ENCODE data around the gene FHAD1.
"Not testable (repeated sequence)": the region's sequence is repeated elsewhere in the genome, so short reads cannot be mapped to it uniquely, and the experiment has no call there.

Gene FHAD1

DNA sequence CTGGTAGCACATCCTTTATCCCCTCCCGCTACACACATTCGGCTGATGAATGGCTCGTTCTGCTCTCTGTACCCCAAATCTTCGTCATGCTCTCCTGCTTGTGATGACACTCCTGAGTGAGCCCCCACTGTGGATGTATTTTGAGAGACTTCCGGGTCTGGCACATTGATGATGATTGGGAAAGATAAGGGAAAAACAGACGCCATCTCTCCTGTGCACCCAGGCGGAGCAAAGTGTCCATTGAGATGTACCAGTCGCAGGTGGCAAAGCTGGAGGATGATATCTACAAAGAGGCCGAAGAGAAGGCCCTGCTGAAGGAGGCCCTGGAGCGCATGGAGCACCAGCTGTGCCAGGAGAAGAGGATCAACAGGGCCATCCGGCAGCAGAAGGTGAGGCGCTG lies 134.8 kb downstream of the FHAD1 start:
- no peak for DNase-seq

DNA sequence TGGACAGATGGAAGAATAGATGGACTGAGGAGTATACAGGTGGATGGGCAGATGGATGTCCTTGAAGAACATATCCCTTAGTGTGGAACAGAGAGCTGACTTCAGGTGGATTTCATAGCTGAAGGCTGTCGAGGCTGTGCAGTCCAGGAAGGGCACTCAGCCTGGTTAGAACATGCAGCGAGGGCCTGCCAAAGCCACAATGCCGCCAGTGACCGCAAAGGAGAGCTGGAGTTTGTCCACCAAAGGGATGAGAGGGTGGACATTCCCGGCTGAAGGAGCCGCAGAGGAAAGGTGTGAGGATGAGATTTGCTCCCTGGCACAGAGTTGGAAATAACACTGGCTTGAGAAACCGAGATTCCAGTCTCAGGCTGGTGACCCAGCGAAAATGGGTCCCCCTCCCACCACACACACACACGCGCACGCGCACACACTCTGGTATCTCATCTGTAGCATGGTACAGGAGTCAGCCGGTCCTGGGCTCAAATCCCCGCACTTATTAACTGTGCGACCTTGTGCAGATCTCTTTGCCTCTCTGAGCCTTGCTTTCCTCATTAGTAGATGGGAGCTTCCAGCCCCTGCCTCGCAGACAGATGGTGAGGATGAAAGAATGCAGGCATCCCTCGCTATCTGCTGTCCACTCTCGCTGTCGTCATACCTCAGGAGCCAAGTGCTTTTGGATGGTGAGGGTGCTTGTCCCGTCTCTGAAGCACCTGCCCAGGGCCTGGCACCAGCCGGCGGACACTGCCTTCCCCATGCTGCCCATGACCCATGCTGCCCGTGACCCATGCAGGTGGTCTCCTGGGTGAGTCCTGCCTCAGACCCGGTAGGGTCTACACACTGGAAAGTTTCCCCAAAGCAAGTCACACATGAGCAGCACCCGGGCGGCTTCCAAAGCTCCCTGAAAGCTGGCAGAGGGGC lies 135.8 kb downstream of the FHAD1 start:
- DNase-seq, result no peak

DNA sequence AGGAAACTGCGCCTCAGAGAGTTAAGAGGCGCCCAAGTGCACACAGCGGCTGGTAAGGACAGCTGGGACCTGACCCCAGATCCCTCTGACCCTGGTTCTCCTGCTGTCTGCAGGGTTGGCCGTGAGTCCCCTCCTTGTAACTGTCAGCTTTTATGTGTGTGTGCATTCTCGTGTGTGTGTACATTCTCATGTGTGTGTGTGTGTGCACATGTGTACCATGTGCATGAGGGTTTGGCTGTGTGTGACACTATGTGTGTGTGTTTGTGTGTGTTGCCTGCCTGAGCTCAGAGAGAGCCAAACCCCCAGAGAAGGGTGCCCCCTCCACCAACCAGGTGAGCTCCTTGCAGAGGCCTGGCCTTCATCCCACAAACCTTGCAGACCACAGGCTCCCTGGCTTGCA lies 136.8 kb downstream of the FHAD1 start:
- DNase-seq, result no peak

DNA sequence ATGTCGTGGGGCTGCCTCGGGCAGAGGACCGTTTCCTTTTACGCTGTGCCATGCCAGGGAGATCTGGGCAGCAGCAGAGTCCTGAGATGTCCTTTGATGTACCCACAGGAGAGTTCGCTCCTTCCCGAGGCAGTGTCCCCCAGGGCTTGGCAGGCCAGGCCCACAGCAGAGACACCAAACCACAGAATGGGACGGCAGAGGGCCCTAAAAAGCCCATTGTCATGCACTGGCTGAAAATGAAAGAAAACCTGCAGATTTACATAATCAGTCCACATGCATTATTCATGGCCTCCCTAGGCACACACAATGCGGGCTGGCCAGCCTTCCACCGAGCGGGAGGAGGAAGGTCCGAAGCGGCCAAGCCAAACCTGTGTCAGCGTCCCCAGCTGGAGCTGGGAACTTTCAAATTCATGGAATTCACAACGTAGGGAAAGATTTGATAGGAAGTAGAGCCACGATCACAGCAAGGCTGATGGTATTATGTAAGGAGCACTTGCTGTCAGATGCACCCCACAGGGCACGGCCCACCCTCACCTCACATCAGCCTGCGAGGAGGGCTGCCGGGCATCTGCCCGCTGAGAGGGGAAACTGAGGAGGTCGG lies 137.4 kb downstream of the FHAD1 start:
- DNase-seq, result no peak

DNA sequence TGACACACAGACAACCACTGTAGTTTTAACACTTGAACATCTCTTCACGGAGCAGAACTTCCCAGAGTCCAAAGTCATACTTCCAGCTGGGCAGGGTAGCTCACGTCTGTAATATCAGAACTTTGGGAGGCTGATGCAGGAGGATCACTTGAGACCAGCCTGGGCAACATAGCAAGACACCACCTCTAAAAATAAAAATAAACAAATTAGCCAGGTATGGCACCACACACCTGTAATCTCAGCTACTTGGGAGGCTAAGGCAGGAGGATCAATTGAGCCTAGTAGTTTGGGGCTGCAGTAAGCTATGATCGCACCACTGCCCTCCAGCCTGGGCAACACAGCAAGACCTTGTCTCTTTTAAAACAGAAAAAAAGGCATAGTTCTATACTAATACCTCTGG lies 138.4 kb downstream of the FHAD1 start:
- no peak for DNase-seq

DNA sequence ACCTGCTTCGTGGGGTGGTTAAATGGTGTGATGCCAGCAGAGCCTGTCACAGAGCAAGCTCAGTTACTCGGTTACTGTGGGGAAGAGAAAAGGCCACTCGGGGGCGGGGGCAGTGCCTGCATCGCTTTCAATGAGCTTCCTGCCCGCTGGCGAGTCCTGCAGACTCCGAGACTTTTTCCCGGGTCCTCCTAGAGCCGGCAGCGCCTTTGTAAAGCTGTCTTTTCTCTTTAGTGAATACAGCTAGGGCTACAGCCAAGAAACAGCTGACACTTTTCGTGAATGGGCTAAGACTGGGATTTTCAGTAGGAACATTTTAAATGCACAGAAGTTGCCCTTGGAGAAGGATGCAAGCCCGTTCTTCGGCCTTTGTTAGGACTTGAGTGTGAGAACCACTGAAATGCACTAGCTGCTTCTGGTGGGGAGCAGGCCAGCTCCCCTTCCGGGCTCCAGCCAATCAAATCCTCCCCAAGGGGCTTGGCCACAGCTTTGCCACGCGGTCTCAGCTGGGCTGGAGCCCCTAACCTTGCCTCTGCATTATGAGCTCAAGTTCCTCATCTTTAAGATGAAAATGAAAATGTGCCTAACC lies 139.2 kb downstream of the FHAD1 start:
- DNase-seq, result no peak

DNA sequence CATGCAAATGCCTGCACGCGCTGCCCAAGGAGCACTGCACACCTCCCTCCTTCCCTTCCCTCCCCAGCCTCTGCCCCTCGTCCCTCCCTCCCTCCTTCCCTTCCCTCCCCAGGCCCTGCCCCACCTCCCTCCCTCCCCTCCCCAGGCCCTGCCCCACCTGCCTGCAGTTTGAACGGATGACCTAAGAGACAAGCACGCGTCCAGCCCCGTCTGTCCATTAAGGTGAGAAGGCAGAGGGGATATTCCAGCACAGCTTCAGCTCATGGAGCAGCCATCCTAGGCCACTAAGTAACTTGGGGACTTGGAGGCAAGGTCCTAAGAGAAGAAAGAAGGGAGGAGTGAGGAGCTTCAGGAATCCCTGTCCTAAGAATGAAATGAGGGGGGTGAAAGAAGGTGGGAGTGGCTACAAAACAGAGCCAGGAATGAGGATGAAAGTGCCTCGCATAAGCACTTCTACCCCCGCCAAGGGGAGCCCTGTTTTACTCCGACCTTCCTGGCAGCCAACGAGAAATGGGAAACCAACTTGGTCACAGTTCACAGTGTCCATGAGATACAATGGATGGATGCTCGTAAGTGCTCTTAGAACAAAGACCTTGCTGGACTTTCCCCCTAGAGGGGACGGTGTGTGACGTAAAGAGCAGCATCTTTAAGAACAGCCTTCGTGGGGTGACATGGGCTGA lies 141.3 kb downstream of the FHAD1 start:
- DNase-seq, result no peak

DNA sequence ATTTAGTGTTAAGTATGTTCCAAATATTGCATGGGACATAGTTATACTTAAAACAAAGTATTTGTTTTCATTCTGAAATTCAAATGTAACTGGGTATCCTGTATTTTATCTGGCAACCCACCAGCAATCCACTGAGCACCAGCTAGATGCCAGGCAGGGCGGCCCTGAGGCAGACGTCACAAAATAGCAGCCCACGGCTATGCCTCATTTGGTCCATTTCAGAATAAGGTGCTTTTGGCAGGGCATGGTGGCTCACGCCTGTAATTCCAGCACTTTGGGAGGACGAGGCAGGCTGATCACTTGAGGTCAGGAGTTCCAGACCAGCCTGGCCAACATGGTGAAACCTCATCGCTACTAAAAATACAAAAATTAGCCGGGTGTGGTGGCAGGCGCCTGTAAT lies 142.8 kb downstream of the FHAD1 start:
- DNase-seq, result not testable (repeated sequence)

DNA sequence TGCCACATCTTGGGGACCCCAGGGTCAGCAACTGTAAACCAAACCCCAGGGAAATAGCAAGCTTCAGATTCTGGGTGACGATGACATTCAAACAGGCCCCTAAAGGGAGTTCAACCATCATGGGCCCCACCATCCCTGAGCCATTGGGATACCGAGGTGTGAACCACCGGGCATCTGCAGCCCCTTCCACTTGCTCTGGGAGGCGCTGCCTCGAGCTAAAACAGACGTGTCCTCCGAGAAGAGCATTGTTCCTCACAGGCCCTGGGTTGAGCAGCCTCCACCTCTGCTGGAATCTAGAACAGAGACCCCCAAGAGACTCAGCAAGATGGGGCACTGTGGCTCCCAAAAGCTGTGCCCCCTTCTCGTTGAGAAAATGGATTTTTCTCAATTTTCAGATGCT lies 143.6 kb downstream of the FHAD1 start:
- DNase-seq, result no peak

DNA sequence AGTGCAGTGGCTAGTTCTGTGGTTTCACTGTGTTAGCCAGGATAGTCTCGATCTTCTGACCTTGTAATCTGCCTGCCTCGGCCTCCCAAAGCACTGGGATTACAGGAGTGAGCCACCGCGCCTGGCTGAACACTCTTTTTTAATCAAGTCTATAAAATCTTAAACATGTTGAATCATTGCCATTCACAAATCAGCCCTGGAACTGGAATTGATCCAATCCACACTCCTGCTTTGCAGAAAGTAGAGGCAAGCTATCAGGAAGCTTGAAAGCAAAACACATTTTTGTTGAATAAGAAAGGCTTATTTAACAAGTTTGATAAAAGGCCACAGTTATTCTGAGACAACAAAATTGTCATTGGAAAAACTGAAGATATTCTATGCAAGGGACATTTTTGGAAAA lies 144.3 kb downstream of the FHAD1 start:
- no peak for DNase-seq

DNA sequence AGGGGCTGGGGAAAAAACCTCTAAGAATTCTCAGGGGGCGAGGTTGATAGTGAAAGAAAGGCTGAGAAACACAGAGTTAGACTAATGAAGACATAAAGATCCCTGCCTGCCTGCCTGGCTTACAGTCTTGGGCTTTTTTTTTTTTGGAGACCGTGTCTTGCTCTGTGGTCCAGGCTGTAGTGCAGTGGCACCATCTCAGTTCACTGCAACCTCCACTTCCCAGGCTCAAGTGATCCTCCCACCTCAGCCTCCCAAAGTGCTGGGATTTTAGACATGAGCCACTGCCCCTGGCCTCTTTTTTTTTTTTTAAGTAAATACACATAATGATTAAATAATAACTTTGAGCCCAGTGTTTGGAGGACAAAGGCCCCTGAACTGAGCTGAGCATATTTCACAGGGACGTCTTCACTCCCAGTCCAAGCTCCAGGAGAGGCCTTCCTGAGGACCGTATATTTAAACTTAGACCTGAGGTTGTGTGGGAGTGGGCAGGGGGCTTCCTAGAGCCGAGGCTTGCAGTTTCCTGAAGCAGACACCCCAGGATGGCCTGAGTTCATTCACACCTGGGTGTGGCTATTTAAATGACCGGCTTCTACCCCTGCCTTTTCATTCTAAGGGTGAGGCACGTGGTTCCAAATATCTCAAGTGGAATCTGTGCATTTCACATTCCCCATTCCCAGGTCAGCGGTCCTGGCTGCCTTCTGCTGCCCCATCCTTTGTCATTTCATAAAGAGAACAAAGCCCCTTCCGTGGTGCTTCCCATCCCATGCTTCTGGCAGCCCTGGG lies 146.6 kb downstream of the FHAD1 start:
- no peak for DNase-seq

DNA sequence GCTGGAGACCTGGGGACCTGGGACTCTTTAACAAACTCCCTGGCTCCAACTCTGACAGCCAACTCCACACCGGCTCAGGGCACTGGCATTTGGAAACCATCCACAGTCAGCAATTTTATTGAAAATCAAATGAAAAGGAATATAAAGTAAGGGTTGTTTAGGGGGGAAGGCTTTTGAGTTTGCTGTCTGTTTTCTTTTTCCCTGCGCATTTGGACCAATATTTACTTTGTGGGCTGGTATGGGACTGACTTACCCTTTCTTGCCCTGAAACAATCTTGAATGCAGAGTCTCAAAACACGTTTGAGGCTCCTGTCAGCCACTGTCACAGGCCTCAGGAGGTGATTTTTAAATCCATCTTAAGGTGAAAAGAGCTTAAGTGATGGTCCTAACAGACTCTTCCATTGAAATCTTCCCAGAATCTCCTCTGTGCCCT lies 147.3 kb downstream of the FHAD1 start:
- DNase-seq, result no peak

DNA sequence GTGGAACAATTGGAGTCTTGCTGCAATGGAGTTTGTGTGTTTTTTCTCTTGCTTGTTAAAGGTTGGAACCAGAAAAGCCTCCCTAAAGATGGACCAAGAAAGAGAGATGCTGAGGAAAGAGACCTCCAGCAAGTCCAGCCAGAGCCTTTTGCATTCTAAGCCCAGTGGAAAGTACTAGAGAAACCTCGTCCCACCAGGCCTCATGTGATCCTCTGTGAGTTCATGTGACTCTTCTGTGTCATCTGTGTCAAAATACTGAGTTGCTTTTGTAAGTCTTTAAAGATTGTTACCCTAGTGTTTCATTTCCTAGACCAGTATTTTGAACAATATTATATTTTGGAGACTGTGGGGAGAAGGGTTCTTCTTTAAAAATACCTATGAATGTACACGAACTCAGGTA lies 150.2 kb downstream of the FHAD1 start:
- DNase-seq, result no peak

DNA sequence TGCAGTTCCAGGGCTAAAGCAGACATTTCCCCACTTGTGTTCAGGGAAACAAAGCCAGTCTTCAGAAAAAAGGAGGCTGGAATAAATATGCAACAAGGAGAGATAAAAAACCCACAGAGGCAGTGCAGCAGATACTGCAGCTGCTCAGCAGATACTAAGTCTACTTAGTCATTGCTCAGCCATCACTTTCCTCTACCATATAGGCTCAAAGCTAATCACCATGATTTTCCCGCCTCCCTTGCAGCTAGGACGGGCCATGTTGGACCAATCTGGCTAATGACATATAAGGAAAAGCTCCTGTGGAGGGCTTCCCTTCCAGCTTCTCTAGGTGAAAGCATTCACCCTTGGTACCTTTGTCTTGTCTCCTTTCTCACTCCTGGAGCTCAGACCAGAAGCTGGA lies 152.7 kb downstream of the FHAD1 start:
- no peak for DNase-seq

DNA sequence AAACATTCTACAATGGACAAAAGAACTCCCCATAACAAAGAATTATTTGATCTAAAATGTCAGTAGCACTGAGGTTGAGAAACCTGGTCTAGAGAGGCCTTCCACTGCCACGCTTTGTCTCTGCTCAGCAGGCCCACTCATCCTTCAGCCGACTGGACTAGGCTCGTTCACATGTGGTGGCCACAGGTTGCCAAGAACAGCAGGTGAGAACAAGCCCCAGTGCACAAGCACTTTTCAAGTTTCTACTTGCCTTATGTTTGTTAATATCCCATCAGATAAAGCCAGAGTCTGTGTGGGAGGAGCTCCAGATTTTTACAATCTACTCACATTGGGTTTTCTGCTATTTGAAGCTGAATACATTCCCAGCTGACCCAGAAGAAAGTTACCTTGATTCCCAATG lies 153.6 kb downstream of the FHAD1 start:
- no peak for DNase-seq

DNA sequence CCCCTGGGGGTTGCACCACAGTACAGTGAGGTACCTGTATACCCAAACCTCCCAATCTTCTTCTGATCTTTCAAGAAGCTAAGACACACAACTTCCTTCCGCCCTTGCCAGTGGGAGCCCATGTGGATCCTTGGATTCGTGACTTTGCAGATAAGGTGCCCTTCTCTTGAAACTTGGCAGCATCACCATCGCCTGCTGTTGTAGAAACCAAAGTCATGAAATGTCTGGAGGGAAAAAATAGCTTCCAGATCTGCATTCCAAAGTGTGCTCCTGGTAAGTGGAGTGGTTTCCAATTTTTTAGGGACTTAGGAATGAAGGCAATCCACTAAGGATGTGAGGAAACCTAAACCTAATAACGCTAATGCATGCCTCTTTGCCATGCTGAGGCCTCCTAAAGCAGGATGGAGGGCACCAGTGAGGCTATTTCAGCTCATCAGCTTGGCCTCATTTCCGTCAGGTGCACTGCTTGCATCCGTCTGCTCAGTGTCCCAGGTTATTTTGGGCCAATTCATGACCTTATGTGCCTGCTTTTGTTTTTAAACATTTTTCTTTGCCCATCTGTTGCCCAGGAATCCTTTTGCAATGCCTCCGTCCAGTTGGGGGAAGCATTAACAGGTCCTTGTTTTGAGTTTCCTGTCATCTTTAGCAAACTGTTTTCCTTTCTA lies 154.5 kb downstream of the FHAD1 start:
- DNase-seq, result no peak

DNA sequence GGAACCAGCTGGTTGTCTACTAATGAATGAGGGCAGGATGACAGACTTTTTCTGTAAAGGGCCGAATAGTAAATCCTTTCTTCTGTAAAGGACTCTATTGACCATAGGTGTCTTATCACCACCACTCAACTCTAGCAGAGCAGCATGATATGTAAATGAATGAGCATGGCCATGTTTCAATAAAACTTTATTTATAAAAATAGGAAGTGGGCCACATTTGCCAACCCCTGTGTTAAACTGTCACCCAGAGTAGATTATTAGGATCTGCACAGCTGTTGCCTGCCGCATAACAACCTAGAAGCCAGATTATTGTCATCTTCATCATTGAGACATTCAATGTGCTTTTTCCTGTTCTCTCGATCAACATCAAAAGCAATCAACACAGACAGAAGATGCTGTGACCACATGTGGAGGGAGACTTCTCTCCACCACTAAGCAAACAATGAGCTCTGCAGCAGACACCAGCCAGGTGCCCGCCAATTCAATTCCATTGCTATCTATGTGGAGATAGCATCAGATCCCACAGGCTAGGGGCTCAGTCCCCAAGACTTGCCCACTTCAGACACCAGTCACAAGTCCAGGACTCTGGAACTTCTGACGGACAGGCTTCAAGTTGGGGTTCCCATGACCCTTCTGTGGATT lies 155.9 kb downstream of the FHAD1 start:
- DNase-seq, result no peak

DNA sequence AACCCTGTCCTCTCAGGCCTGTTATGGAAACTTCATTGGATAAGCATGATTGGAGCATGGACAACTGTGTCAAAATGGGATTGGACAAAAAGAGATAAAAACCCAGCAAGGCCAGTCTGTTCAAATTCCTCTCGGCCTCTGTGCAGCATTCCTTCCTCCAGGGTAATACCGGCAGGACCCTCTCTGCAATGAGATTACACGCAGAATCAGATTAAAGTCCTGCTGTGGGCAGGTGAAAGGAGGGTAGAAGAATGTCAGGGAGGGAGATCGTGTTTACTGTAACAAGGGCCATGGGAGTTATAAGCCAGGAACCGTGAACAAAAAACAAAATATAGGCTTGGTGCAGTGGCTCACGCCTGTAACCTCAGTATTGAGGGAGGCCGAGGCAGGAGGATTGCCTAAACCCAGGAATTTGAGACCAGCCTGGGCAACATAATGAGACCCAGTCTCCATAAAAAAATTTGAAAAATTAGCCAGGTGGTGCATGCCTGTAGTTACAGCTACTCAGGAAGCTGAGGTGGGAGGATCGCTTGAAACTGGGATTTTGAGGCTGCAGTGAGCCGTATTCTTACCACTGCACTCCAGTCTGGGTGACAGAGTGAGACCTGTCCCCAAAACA lies 157.0 kb downstream of the FHAD1 start:
- no peak for DNase-seq

DNA sequence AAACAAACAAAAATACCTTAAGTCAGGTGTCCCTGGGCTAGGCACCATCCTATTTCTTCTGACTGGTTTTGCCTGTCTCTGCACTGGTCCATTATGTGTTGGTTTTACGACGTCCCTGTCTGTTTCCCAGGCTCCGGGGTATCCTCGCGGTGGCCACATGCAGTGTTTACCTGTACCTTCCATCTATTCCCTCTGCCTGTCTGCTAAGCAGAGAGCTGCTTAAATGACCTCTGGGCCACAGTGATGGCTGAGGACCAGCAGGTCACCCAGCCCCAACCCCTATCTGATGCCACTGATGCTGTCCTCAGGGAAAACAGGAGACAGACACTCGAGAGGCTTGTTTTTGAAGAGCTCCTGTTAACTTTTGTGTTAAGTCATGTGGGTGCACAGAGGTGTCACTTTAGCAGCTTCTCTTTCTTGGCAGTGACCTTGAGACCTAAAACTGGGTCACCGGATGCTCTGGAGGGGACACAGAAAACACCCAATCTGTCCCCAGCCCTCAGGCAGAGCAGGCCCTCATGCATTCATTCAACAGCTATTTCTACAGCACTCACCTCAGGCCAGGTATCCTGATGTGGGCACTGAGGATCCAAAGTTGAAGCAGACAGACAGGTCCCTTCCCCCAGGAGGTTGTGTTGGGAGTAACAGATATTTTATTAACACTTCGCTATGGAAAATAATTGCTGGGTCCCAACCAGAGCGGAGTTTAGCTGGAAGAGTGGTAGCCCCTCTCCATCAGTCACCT lies 158.3 kb downstream of the FHAD1 start:
- DNase-seq, result no peak

All from KG1 (cell line).